HepG2 (cell line): Measurements from ENCODE around the gene SLC39A1. TPM values are rescaled to one million over a fixed set of nuclear protein-coding genes. Genes with fewer than 3 reads are reported as not detected.

Experiments used
- AGO1 ChIP-seq: fragments of 200-400 bp; formaldehyde crosslinking; IDR thresholded peaks from 2 replicates; pipeline ENCODE4 v1.6.1; 2017; ENCODE audit warnings: mild to moderate bottlenecking, low read depth, low read length, moderate library complexity; ENCODE audit not compliant: poor library complexity, severe bottlenecking
- CBFB ChIP-seq: sonication (generic); formaldehyde crosslinking; IDR thresholded peaks from 2 replicates; pipeline ENCODE4 v1.4.0; 2020; ENCODE audit warnings: missing genetic modification reagents
- DBP ChIP-seq: sonication (generic); formaldehyde crosslinking; IDR thresholded peaks from 2 replicates; pipeline ENCODE4 v1.4.0; 2020; ENCODE audit warnings: missing genetic modification reagents; ENCODE audit errors: not compliant biosample characterization
- FOXJ3 ChIP-seq: sonication (generic); formaldehyde crosslinking; IDR thresholded peaks from 2 replicates; pipeline ENCODE4 v1.4.0; 2020; ENCODE audit warnings: missing genetic modification reagents, mild to moderate bottlenecking, borderline replicate concordance
- FOXK2 ChIP-seq: fragments of 450-650 bp; IDR thresholded peaks from 2 replicates; pipeline ENCODE4 v1.6.1; 2016
- KDM2A ChIP-seq: sonication (generic); formaldehyde crosslinking; IDR thresholded peaks from 2 replicates; pipeline ENCODE4 v1.4.0; 2020; ENCODE audit warnings: low read depth, missing genetic modification reagents, borderline replicate concordance
- NCOA2 ChIP-seq: sonication (generic); formaldehyde crosslinking; IDR thresholded peaks from 2 replicates; pipeline ENCODE4 v1.8.0; 2022; ENCODE audit warnings: inconsistent platforms
- NR2F6 ChIP-seq, 2 experiments: IDR thresholded peaks; 2 replicates each; pipeline ENCODE4 v1.6.1; 2016; ENCODE audit warnings: antibody characterized with exemption in 1 of 2, mild to moderate bottlenecking in 1 of 2
- PHB2 ChIP-seq: fragments of 450-650 bp; IDR thresholded peaks from 2 replicates; pipeline ENCODE4 v1.6.1; 2018; ENCODE audit not compliant: partially characterized antibody
- RAD21 ChIP-seq: fragments of 450-650 bp; formaldehyde crosslinking; IDR thresholded peaks from 2 replicates; pipeline ENCODE4 v1.5.0; 2020; ENCODE audit warnings: mild to moderate bottlenecking
- TMF1 ChIP-seq: sonication (generic); formaldehyde crosslinking; IDR thresholded peaks from 2 replicates; pipeline ENCODE4 v1.8.1; 2022; ENCODE audit warnings: low read depth, missing genetic modification reagents
- ZNF569 ChIP-seq: sonication (generic); formaldehyde crosslinking; IDR thresholded peaks from 2 replicates; pipeline ENCODE4 v1.5.0; 2020; ENCODE audit warnings: mild to moderate bottlenecking, missing genetic modification reagents, moderate library complexity, borderline replicate concordance
- ZNF772 ChIP-seq: sonication (generic); formaldehyde crosslinking; IDR thresholded peaks from 2 replicates; pipeline ENCODE4 v1.5.0; 2020; ENCODE audit warnings: mild to moderate bottlenecking, missing genetic modification reagents
- ZZZ3 ChIP-seq: sonication (generic); formaldehyde crosslinking; IDR thresholded peaks from 2 replicates; pipeline ENCODE4 v1.4.0; 2020; ENCODE audit warnings: missing genetic modification reagents, mild to moderate bottlenecking, borderline replicate concordance
- polyA plus RNA-seq, 8 experiments: library from polyadenylated mRNA; depleted of rRNA in 3 of 8; stranded (reverse) in 7 of 8; unstranded in 1 of 8; fragments of >200 nt; fragmentation: Illumina TruSeq in 4 of 8; extraction: Trizol in 4 of 8; gene quantifications; 2 replicates each; pipeline versions ENCODE4 v1.2.1 to v1.2.3, GENCODE V29; 2011 to 2016; ENCODE audit warnings: low read depth in 4 of 8, missing spikeins in 1 of 8, mixed read lengths in 1 of 8; ENCODE audit not compliant: insufficient read depth in 1 of 8
- total RNA-seq, 5 experiments: library from RNA; depleted of rRNA; stranded (reverse); fragments of >200 nt; fragmentation: Illumina TruSeq; extraction: Trizol; gene quantifications; 2 replicates each; pipeline ENCODE4 v1.2.3, GENCODE V29; 2016; ENCODE audit warnings: low read depth in 1 of 5
- TF ChIP-seq, protein P1 (sequence below), 2 experiments: sonication (generic) in 1 of 2; formaldehyde crosslinking in 1 of 2; IDR thresholded peaks; 2 replicates each; pipeline versions ENCODE4 v1.4.0 to v1.6.1; 2018 to 2020; ENCODE audit warnings: missing genetic modification reagents in 2 of 2, borderline replicate concordance in 1 of 2, low read depth in 1 of 2, mild to moderate bottlenecking in 1 of 2, missing biosample characterization in 1 of 2
- TF ChIP-seq, protein P2 (sequence below): sonication (generic); formaldehyde crosslinking; IDR thresholded peaks from 2 replicates; pipeline ENCODE4 v1.5.1; 2020; ENCODE audit warnings: missing genetic modification reagents, mild to moderate bottlenecking, borderline replicate concordance
- TF ChIP-seq, protein P3 (sequence below): sonication (generic); formaldehyde crosslinking; IDR thresholded peaks from 2 replicates; pipeline ENCODE4 v1.4.0; 2020; ENCODE audit warnings: missing genetic modification reagents

The SLC39A1 gene
- total and polyA plus RNA-seq, 2 of the 13 experiments (the other 11 are each of a cell fraction or from before 2014, with no cell fraction given): 71.2 to 78.4 TPM

GRCh38 chr1:153958111-153958960 is 5.0 kb downstream of the SLC39A1 start, which contains the start of gene CRTC2 (continued):
- TF ChIP-seq ZNF772 (CRISPR knock-in tag) (0 out of 2 replicates have a peak, but pooled peaks have one; percentile 35), NCOA2 (no peak), FOXK2 (peak; percentile 76), RAD21 (CRISPR knock-in tag) (0 out of 2 replicates have a peak, but pooled peaks have one; percentile 27), NR2F6 (IDR thresholded peaks at IDR 0.05) (peak; percentile 59), NR2F6 (CRISPR knock-in tag; IDR thresholded peaks at IDR 0.05) (peak; percentile 55; the same call in 1 of the 2 replicates), CBFB (CRISPR knock-in tag) (peak; percentile 28; the same call in 1 of the 2 replicates), KDM2A (CRISPR knock-in tag) (peak; percentile 98), ZNF569 (no peak), PHB2 (no peak), FOXJ3 (CRISPR knock-in tag) (peak; percentile 43; the same call in 1 of the 2 replicates), ZZZ3 (CRISPR knock-in tag) (0 out of 2 replicates have a peak, but pooled peaks have one; percentile 17), TMF1 (peak; percentile 73; the same call in 1 of the 2 replicates), AGO1 (peak; percentile 93), DBP (CRISPR knock-in tag) (peak; percentile 74)
- TF ChIP-seq, protein P1, sequence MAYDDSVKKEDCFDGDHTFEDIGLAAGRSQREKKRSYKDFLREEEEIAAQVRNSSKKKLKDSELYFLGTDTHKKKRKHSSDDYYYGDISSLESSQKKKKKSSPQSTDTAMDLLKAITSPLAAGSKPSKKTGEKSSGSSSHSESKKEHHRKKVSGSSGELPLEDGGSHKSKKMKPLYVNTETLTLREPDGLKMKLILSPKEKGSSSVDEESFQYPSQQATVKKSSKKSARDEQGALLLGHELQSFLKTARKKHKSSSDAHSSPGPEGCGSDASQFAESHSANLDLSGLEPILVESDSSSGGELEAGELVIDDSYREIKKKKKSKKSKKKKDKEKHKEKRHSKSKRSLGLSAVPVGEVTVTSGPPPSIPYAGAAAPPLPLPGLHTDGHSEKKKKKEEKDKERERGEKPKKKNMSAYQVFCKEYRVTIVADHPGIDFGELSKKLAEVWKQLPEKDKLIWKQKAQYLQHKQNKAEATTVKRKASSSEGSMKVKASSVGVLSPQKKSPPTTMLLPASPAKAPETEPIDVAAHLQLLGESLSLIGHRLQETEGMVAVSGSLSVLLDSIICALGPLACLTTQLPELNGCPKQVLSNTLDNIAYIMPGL (CRISPR knock-in tag; IDR thresholded peaks at IDR 0.05; ENCODE audit: borderline replicate concordance in 1 of 2, low read depth in 1 of 2): peak; percentile 77 to 90
- TF ChIP-seq, protein P2, sequence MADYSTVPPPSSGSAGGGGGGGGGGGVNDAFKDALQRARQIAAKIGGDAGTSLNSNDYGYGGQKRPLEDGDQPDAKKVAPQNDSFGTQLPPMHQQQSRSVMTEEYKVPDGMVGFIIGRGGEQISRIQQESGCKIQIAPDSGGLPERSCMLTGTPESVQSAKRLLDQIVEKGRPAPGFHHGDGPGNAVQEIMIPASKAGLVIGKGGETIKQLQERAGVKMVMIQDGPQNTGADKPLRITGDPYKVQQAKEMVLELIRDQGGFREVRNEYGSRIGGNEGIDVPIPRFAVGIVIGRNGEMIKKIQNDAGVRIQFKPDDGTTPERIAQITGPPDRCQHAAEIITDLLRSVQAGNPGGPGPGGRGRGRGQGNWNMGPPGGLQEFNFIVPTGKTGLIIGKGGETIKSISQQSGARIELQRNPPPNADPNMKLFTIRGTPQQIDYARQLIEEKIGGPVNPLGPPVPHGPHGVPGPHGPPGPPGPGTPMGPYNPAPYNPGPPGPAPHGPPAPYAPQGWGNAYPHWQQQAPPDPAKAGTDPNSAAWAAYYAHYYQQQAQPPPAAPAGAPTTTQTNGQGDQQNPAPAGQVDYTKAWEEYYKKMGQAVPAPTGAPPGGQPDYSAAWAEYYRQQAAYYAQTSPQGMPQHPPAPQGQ (CRISPR knock-in tag): 0 out of 2 replicates have a peak, but pooled peaks have one; percentile 20
- TF ChIP-seq, protein P3, sequence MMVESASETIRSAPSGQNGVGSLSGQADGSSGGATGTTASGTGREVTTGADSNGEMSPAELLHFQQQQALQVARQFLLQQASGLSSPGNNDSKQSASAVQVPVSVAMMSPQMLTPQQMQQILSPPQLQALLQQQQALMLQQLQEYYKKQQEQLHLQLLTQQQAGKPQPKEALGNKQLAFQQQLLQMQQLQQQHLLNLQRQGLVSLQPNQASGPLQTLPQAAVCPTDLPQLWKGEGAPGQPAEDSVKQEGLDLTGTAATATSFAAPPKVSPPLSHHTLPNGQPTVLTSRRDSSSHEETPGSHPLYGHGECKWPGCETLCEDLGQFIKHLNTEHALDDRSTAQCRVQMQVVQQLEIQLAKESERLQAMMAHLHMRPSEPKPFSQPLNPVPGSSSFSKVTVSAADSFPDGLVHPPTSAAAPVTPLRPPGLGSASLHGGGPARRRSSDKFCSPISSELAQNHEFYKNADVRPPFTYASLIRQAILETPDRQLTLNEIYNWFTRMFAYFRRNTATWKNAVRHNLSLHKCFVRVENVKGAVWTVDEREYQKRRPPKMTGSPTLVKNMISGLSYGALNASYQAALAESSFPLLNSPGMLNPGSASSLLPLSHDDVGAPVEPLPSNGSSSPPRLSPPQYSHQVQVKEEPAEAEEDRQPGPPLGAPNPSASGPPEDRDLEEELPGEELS (CRISPR knock-in tag): peak; percentile 36; the same call in 1 of the 2 replicates
